HepG2 (cell line): ENCODE measurements around the gene FGF19. TPM values are rescaled to one million over a fixed set of nuclear protein-coding genes. Genes with fewer than 3 reads are reported as not detected.

Experiments used
- ATAC-seq: fragments of 200-7000 bp; cut with Tn5 transposase; 3 replicates; pipeline ENCODE4 v1.9.1; 2020; ENCODE audit warnings: mild to moderate bottlenecking, moderate library complexity
- BruUV-seq: library from RNA; stranded (reverse); fragments of 400-500 nt; replicated peaks from 2 replicates; lab custom pipeline; 2021; lab: Mats Ljungman, UMichigan
- CTCF ChIA-PET: fragments of 300-600 bp; formaldehyde crosslinking; extraction: SDS; loops from one replicate; lab custom pipeline; 2021; ENCODE audit warnings: low total read pairs, inconsistent platforms, low intra/inter-chr PET ratio; lab: Yijun Ruan, JAX
- POLR2A ChIA-PET: fragments of 350-600 bp; sonication (Branson Sonifier 250); formaldehyde crosslinking; loops from one replicate; lab custom pipeline; 2020; ENCODE audit warnings: antibody characterized with exemption, inconsistent platforms; lab: Yijun Ruan, JAX
- DNase-seq: peaks from one replicate; pipeline ENCODE4 v3.0.0-alpha.2; 2015; ENCODE audit warnings: low spot score
- FAIRE-seq: peaks from 3 replicates; lab custom pipeline; 2011; peaks lifted over from hg19 to GRCh38; lab: Jason Lieb, UNC
- H2AFZ ChIP-seq: one replicate; pipeline ENCODE4 v1.6.1; 2011; ENCODE audit warnings: low read length, inconsistent platforms
- H3K27ac ChIP-seq: fragments of 300-600 bp; 3 replicates; pipeline ENCODE4 v1.8.0; 2011; ENCODE audit warnings: mixed run types, mild to moderate bottlenecking, mixed read lengths, low read length, inconsistent platforms; ENCODE audit not compliant: insufficient read depth; ENCODE audit errors: extremely low read length
- H3K27me3 ChIP-seq, 2 experiments: fragments of 200-600 bp in 1 of 2; 2 replicates in 1 of 2; 3 replicates in 1 of 2; pipeline versions ENCODE4 v1.6.0 to v1.8.0; 2011; ENCODE audit warnings: low read length in 2 of 2, mild to moderate bottlenecking in 2 of 2, moderate library complexity in 2 of 2, inconsistent platforms in 1 of 2; ENCODE audit not compliant: insufficient read depth in 2 of 2, control insufficient read depth in 1 of 2
- H3K36me3 ChIP-seq, 2 experiments: fragments of 200-600 bp in 1 of 2; replicated peaks in 1 of 2; 2 replicates in 1 of 2; 3 replicates in 1 of 2; pipeline versions ENCODE4 v1.5.1 to v1.8.0; 2011; ENCODE audit warnings: low read length in 2 of 2, inconsistent platforms in 1 of 2; ENCODE audit not compliant: insufficient read depth in 2 of 2, control insufficient read depth in 1 of 2
- H3K4me1 ChIP-seq: 2 replicates; pipeline ENCODE4 v1.5.1; 2012; ENCODE audit warnings: low read length, inconsistent platforms; ENCODE audit not compliant: insufficient read depth
- H3K4me2 ChIP-seq: 2 replicates; pipeline ENCODE4 v1.6.0; 2011; ENCODE audit warnings: low read depth, low read length, inconsistent platforms
- H3K4me3 ChIP-seq, 3 experiments: fragments of 200-600 bp in 1 of 3; sonication (generic), shearing (Covaris generic) in 1 of 3; replicated peaks in 1 of 3; 2 replicates each; pipeline ENCODE4 v1.5.1; 2011 to 2016; ENCODE audit warnings: low read length in 3 of 3, inconsistent platforms in 2 of 3, low read depth in 2 of 3, mild to moderate bottlenecking in 2 of 3, control low read depth in 1 of 3, mixed read lengths in 1 of 3; ENCODE audit not compliant: insufficient read depth in 1 of 3
- H3K79me2 ChIP-seq: one replicate; pipeline ENCODE4 v1.6.1; 2011; ENCODE audit warnings: low read length, inconsistent platforms; ENCODE audit not compliant: insufficient read depth
- H3K9ac ChIP-seq: 2 replicates; pipeline ENCODE4 v1.6.0; 2011; ENCODE audit warnings: mild to moderate bottlenecking, low read depth, low read length, inconsistent platforms; ENCODE audit not compliant: insufficient read depth
- H3K9me3 ChIP-seq: 2 replicates; pipeline ENCODE4 v1.5.1; 2012; ENCODE audit warnings: mild to moderate bottlenecking, low read length
- H4K20me1 ChIP-seq: 2 replicates; pipeline ENCODE4 v1.6.0; 2011; ENCODE audit warnings: inconsistent platforms, mild to moderate bottlenecking, low read length, moderate library complexity; ENCODE audit not compliant: insufficient read depth
- ERF ChIP-seq: IDR thresholded peaks from 2 replicates; pipeline ENCODE4 v1.6.1; 2018; ENCODE audit warnings: missing biosample characterization, missing genetic modification reagents
- HNF4G ChIP-seq, 2 experiments: sonication (generic) in 1 of 2; formaldehyde crosslinking in 1 of 2; IDR thresholded peaks; 2 replicates each; pipeline versions ENCODE4 v1.4.0 to v1.6.1; 2011 to 2020; ENCODE audit warnings: borderline replicate concordance in 2 of 2, low read depth in 2 of 2, mild to moderate bottlenecking in 2 of 2, low read length in 1 of 2, missing genetic modification reagents in 1 of 2, moderate library complexity in 1 of 2
- JDP2 ChIP-seq: sonication (generic); formaldehyde crosslinking; IDR thresholded peaks from 2 replicates; pipeline ENCODE4 v1.8.1; 2022; ENCODE audit warnings: missing genetic modification reagents, borderline replicate concordance
- KDM2A ChIP-seq: sonication (generic); formaldehyde crosslinking; IDR thresholded peaks from 2 replicates; pipeline ENCODE4 v1.4.0; 2020; ENCODE audit warnings: low read depth, missing genetic modification reagents, borderline replicate concordance
- MXI1 ChIP-seq: IDR thresholded peaks from 3 replicates; pipeline ENCODE4 v1.6.1; 2012; ENCODE audit warnings: low read depth, low read length, inconsistent platforms, borderline replicate concordance
- SMC3 ChIP-seq: IDR thresholded peaks from 2 replicates; pipeline ENCODE4 v1.6.1; 2011; ENCODE audit warnings: low read length, improper control_type of control experiment
- SP4 ChIP-seq: sonication (generic); formaldehyde crosslinking; IDR thresholded peaks from 2 replicates; pipeline ENCODE4 v1.8.1; 2023; ENCODE audit warnings: mild to moderate bottlenecking, missing genetic modification reagents
- SRY ChIP-seq: sonication (generic); formaldehyde crosslinking; IDR thresholded peaks from 2 replicates; pipeline ENCODE4 v1.8.0; 2022; ENCODE audit warnings: mild to moderate bottlenecking, missing genetic modification reagents
- SUZ12 ChIP-seq: fragments of 150-350 bp; IDR thresholded peaks from 2 replicates; pipeline ENCODE4 v1.6.1; 2014; ENCODE audit warnings: low read depth, low read length
- THYN1 ChIP-seq: sonication (generic); formaldehyde crosslinking; IDR thresholded peaks from 2 replicates; pipeline ENCODE4 v1.8.1; 2023; ENCODE audit warnings: low read depth, mild to moderate bottlenecking, moderate library complexity, missing genetic modification reagents, borderline replicate concordance
- XRCC5 ChIP-seq: fragments of 200-400 bp; formaldehyde crosslinking; optimal IDR thresholded peaks from 2 replicates; pipeline ENCODE3; 2017; ENCODE audit warnings: mild to moderate bottlenecking, low read length
- ZC3H13 ChIP-seq: sonication (generic); formaldehyde crosslinking; IDR thresholded peaks from 2 replicates; pipeline ENCODE4 v1.8.1; 2023; ENCODE audit warnings: mild to moderate bottlenecking, missing genetic modification reagents, moderate library complexity
- ZNF138 ChIP-seq: sonication (generic); formaldehyde crosslinking; IDR thresholded peaks from 2 replicates; pipeline ENCODE4 v1.5.0; 2020; ENCODE audit warnings: mild to moderate bottlenecking, low read depth, missing genetic modification reagents
- ZNF251 ChIP-seq: sonication (generic); formaldehyde crosslinking; IDR thresholded peaks from 2 replicates; pipeline ENCODE4 v1.9.0; 2021; ENCODE audit warnings: mild to moderate bottlenecking, missing genetic modification reagents
- ZNF3 ChIP-seq: IDR thresholded peaks from 2 replicates; pipeline ENCODE4 v1.7.0; 2017; ENCODE audit warnings: inconsistent platforms
- ZNF337 ChIP-seq: sonication (generic); formaldehyde crosslinking; IDR thresholded peaks from 2 replicates; pipeline ENCODE4 v1.5.1; 2020; ENCODE audit warnings: missing genetic modification reagents, low read depth, mild to moderate bottlenecking, borderline replicate concordance
- ZNF383 ChIP-seq: sonication (generic); formaldehyde crosslinking; IDR thresholded peaks from 2 replicates; pipeline ENCODE4 v1.4.0; 2020; ENCODE audit warnings: missing genetic modification reagents, mild to moderate bottlenecking, borderline replicate concordance
- ZNF546 ChIP-seq: sonication (generic); formaldehyde crosslinking; conservative IDR thresholded peaks from 2 replicates; pipeline ENCODE4 v1.8.1; 2023; ENCODE audit warnings: mild to moderate bottlenecking, missing genetic modification reagents
- ZSCAN25 ChIP-seq: sonication (generic); formaldehyde crosslinking; IDR thresholded peaks from 2 replicates; pipeline ENCODE4 v1.8.0; 2022; ENCODE audit warnings: mild to moderate bottlenecking, missing genetic modification reagents
- WGBS: methylation state at CpG from one replicate; pipeline ENCODE4 v1.1.6; 2017; ENCODE audit warnings: low lambda C conversion rate; 5-methylcytosine and 5-hydroxymethylcytosine counted together
- in situ Hi-C: cut with HindIII; loops from 2 replicates; pipeline ENCODE4 v1.10.0; 2017; ENCODE audit warnings: low pct_unique_long_range_greater_than_20kb; ENCODE audit not compliant: extremely low pct_ligation_motif_present
- intact Hi-C: fragments of 100-400 bp; cut with micrococcal nuclease; formaldehyde crosslinking; loops from one replicate; pipeline ENCODE4 v1.10.0; 2022; ENCODE audit not compliant: unreplicated experiment
- polyA plus RNA-seq, 8 experiments: library from polyadenylated mRNA; depleted of rRNA in 3 of 8; stranded (reverse) in 7 of 8; unstranded in 1 of 8; fragments of >200 nt; fragmentation: Illumina TruSeq in 4 of 8; extraction: Trizol in 4 of 8; gene quantifications; 2 replicates each; pipeline versions ENCODE4 v1.2.1 to v1.2.3, GENCODE V29; 2011 to 2016; ENCODE audit warnings: low read depth in 4 of 8, missing spikeins in 1 of 8, mixed read lengths in 1 of 8; ENCODE audit not compliant: insufficient read depth in 1 of 8
- total RNA-seq, 5 experiments: library from RNA; depleted of rRNA; stranded (reverse); fragments of >200 nt; fragmentation: Illumina TruSeq; extraction: Trizol; gene quantifications; 2 replicates each; pipeline ENCODE4 v1.2.3, GENCODE V29; 2016; ENCODE audit warnings: low read depth in 1 of 5

FGF19 gene
- total and polyA plus RNA-seq, 2 of the 13 experiments (the other 11 are each of a cell fraction or from before 2014, with no cell fraction given): 0.07 TPM; not detected in 1

DNA sequence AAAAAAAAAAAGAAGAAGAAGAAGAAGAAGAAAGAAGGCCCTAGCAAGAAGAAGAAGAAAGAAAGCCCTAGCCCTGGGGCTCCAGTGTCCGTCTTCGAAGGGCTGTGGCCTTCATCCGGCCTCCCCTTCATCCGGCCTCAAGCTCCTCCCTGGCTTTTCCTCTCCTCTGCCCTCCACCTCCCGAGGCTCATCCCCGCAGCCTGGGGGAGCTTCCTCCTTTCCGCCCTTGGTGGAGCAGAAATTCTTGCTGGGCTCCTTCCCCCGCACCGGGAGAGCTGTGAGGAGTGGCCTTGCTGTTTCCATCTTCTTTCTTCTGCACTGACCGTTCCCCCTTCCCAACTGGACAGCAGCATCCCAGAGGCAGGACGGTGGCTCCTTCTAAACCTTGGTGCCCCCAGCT is 19.2 kb downstream of the FGF19 start:
- DNase-seq (no peak), FAIRE-seq (no peak), ATAC-seq (no peak)
- Histone ChIP-seq H3K79me2 (no peaks in the 10 kb centered on the region), H3K4me1 (peaks cover 58% of the 10 kb centered on the region), H3K4me2 (no peak overlapping the region), H3K27me3 (peaks cover 0 to 5% of the 10 kb centered on the region in 2 experiments; a peak in 2 of 5 replicates), H2AFZ (no peak overlapping the region), H3K4me3 (no peak overlapping the region), H3K36me3 (no peaks in the 10 kb centered on the region), H3K27ac (no peak overlapping the region), H3K9me3 (no peaks in the 10 kb centered on the region), H3K9ac (no peak overlapping the region), H4K20me1 (no peaks in the 10 kb centered on the region)
- TF ChIP-seq XRCC5: no peak
- POLR2A ChIA-PET: interaction anchor here (1.5 kb wide), 2 partner anchors 25 to 40 kb away, joined by 3 to 12 read pairs; no protein-coding TSS in a partner anchor
- CTCF ChIA-PET: interaction anchor here (1.2 to 3.4 kb wide), 7 partner anchors 15 to 582 kb away, joined by 3 to 20 read pairs (median 9); partner anchors contain the start of gene CCND1
- in situ Hi-C loops (loop anchor here (5.0 kb wide), 2 partner anchors 118 to 203 kb away; no protein-coding TSS in a partner anchor), intact Hi-C loops (loop anchor here (5.0 kb wide), 1 partner anchor 158 kb away; no protein-coding TSS in a partner anchor)
- BruUV-seq: no TSS peak
- 67% methylated on average over 10 of the region's 11 CpGs for WGBS

DNA sequence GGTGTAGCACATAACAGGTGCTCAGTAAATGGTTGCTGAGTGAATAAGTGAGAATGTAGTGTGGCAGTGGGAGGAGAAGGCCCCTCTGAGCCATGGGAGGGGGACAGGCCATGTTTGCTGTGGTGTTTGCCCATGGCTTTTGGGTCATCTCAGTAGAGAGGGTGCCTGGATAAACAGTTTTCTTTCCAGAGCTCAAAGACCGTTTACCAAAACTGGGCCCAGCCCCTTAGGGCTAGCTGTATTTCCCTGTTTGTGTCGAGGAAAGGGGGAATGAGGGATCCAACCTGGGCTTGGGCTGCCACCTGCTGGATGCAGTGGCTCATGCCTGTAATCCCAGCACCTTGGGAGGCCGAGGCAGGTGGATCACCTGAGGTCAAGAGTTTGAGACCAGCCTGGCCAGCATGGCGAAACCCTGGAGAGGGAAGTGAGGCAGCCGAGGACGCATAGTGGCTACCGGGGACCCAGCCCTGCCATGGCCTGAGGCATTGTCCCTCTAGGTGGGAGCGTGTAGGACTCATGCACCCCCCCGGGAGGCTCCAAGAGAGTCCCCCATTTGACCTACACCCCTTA is 20.0 kb downstream of the FGF19 start:
- no peaks in the 10 kb centered on the region for H4K20me1 ChIP-seq
- H3K4me1 ChIP-seq: peaks cover 50% of the 10 kb centered on the region
- peaks cover 0 to 5% of the 10 kb centered on the region in 2 experiments; a peak in 2 of 5 replicates for H3K27me3 ChIP-seq
- intact Hi-C loops: no loop called here
- no peaks in the 10 kb centered on the region for H3K79me2 ChIP-seq
- ChIA-PET POLR2A (interaction anchor here (1.0 to 1.5 kb wide), 5 partner anchors 9 to 519 kb away, joined by 3 to 12 read pairs (median 3); partner anchors contain the start of genes FADD and LTO1), CTCF (interaction anchor here (1.2 to 3.4 kb wide), 6 partner anchors 14 to 581 kb away, joined by 3 to 20 read pairs (median 10); partner anchors contain the start of gene CCND1)
- H3K36me3 ChIP-seq: no peaks in the 10 kb centered on the region
- no TSS peak for BruUV-seq
- DNase-seq (peak; percentile 80), FAIRE-seq (peak; percentile 56), ATAC-seq (peak; percentile 76)
- WGBS: 38% methylated on average over 5 of the region's 9 CpGs
- no peak overlapping the region for H2AFZ ChIP-seq
- H3K27ac ChIP-seq: no peak overlapping the region
- H3K9me3 ChIP-seq: no peaks in the 10 kb centered on the region
- H3K4me2 ChIP-seq: no peak overlapping the region
- H3K4me3 ChIP-seq: no peak overlapping the region
- no peak overlapping the region for H3K9ac ChIP-seq
- in situ Hi-C loops: no loop called here
- TF ChIP-seq ZNF546 (CRISPR knock-in tag) (no peak), HNF4G (IDR thresholded peaks at IDR 0.05; ENCODE audit: borderline replicate concordance, low read depth, low read length) (no peak), HNF4G (CRISPR knock-in tag; IDR thresholded peaks at IDR 0.05; ENCODE audit: borderline replicate concordance, low read depth) (no peak), ZC3H13 (CRISPR knock-in tag) (no peak), SUZ12 (no peak), ZNF383 (no peak), SRY (no peak), ERF (CRISPR knock-in tag) (peak; percentile 55), SMC3 (peak; percentile 46; the same call in 1 of the 2 replicates), KDM2A (CRISPR knock-in tag) (peak; percentile 45; the same call in 1 of the 2 replicates), MXI1 (no peak), ZNF337 (CRISPR knock-in tag) (no peak), THYN1 (CRISPR knock-in tag) (no peak), ZNF3 (CRISPR knock-in tag) (peak; percentile 98), ZNF251 (no peak), JDP2 (CRISPR knock-in tag) (no peak), ZSCAN25 (CRISPR knock-in tag) (0 out of 2 replicates have a peak, but pooled peaks have one; percentile 18), ZNF138 (no peak), SP4 (0 out of 2 replicates have a peak, but pooled peaks have one; percentile 21)
